Measurements from ENCODE around the gene LHPP.

Gene LHPP

GRCh38 chr10:124534826-124535601, 73.4 kb downstream of the LHPP start:
- Histone ChIP-seq H3K4me3 (ENCODE audit: low read length) (no peak overlapping the region), H3K27me3 (ENCODE audit: control insufficient read depth, insufficient read depth, low read length) (no peaks in the 10 kb centered on the region), H3K9ac (ENCODE audit: low read depth, low read length) (no peak overlapping the region), H3K36me3 (ENCODE audit: insufficient read depth, low read length) (no peaks in the 10 kb centered on the region), H3K4me2 (ENCODE audit: low read length) (no peak overlapping the region), H3K4me1 (ENCODE audit: control insufficient read depth, insufficient read depth, low read length) (peaks cover 5% of the 10 kb centered on the region), H3K9me3 (replicated peaks; ENCODE audit: low read length) (no peaks in the 10 kb centered on the region)

- Histone ChIP-seq H3K36me3 (ENCODE audit: insufficient read depth, low read length) (no peaks in the 10 kb centered on the region), H3K4me2 (ENCODE audit: low read length) (no peak overlapping the region), H3K9me3 (replicated peaks; ENCODE audit: low read length) (no peaks in the 10 kb centered on the region), H3K27me3 (ENCODE audit: control insufficient read depth, insufficient read depth, low read length) (no peaks in the 10 kb centered on the region), H3K9ac (ENCODE audit: low read depth, low read length) (no peak overlapping the region), H3K4me1 (ENCODE audit: control insufficient read depth, insufficient read depth, low read length) (no peaks in the 10 kb centered on the region), H3K4me3 (ENCODE audit: low read length) (no peak overlapping the region)
Observed at GRCh38 chr10:124535731-124536495, 74.3 kb downstream of the LHPP start.

GRCh38 chr10:124536496-124537050, 75.0 kb downstream of the LHPP start:
- Histone ChIP-seq H3K9me3 (replicated peaks; ENCODE audit: low read length) (no peaks in the 10 kb centered on the region), H3K27me3 (ENCODE audit: control insufficient read depth, insufficient read depth, low read length) (no peaks in the 10 kb centered on the region), H3K4me1 (ENCODE audit: control insufficient read depth, insufficient read depth, low read length) (no peaks in the 10 kb centered on the region), H3K4me3 (ENCODE audit: low read length) (no peak overlapping the region), H3K36me3 (ENCODE audit: insufficient read depth, low read length) (no peaks in the 10 kb centered on the region), H3K4me2 (ENCODE audit: low read length) (no peak overlapping the region), H3K9ac (ENCODE audit: low read depth, low read length) (no peak overlapping the region)

- H3K4me2 ChIP-seq (ENCODE audit: low read length): no peak overlapping the region
- no peak overlapping the region for H3K4me3 ChIP-seq (ENCODE audit: low read length)
- H3K36me3 ChIP-seq (ENCODE audit: insufficient read depth, low read length): no peaks in the 10 kb centered on the region
- no peaks in the 10 kb centered on the region for H3K27me3 ChIP-seq (ENCODE audit: control insufficient read depth, insufficient read depth, low read length)
- no peaks in the 10 kb centered on the region for H3K4me1 ChIP-seq (ENCODE audit: control insufficient read depth, insufficient read depth, low read length)
- no peak overlapping the region for H3K9ac ChIP-seq (ENCODE audit: low read depth, low read length)
- H3K9me3 ChIP-seq (replicated peaks; ENCODE audit: low read length): no peaks in the 10 kb centered on the region
Observed at GRCh38 chr10:124537166-124537725, 75.6 kb downstream of the LHPP start.

DNA sequence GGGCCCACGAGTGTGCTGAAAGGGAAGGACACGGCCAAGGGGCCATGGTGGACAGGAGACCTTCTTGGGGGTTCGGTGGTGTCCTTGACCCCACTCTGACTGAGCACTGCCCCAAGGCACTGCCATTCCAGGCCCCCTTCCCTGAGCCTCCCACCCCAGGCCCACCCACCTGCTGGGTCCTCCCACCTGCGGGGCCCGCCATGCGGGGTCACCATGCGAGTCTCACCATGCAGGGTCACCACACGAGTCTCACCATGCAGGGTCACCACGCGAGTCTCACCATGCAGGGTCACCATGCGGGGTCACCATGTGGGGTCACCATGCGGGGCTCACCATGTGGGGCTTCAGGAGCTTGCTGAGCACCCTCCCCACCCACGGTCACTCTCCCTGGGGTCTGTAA, 76.3 kb downstream of the LHPP start:
- no peaks in the 10 kb centered on the region for H3K27me3 ChIP-seq (ENCODE audit: control insufficient read depth, insufficient read depth, low read length)
- H3K4me2 ChIP-seq (ENCODE audit: low read length): no peak overlapping the region

DNA sequence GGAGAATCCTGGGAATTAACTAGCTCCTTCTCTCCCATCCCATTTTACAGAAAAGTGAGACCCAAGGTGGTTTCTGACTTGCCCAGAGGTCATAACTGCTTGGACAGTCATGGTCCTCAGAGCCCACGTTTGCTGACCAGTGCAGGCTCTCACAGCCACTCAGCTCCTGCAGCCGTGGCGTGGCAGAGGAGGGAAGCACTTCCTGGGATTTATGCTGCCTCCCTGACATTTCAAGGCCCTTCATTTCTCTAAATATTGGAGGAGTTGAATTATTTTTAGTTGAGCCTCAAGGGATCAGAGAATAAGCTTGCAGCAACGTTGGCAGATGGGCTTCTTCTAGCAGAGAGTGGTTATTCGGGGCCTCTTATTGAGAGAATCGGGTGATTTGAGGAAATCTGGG, 77.1 kb downstream of the LHPP start:
- Histone ChIP-seq H3K4me1 (ENCODE audit: control insufficient read depth, insufficient read depth, low read length) (no peaks in the 10 kb centered on the region), H3K9ac (ENCODE audit: low read depth, low read length) (no peak overlapping the region), H3K4me3 (ENCODE audit: low read length) (no peak overlapping the region), H3K9me3 (replicated peaks; ENCODE audit: low read length) (no peaks in the 10 kb centered on the region), H3K36me3 (ENCODE audit: insufficient read depth, low read length) (no peaks in the 10 kb centered on the region), H3K4me2 (ENCODE audit: low read length) (no peak overlapping the region), H3K27me3 (ENCODE audit: control insufficient read depth, insufficient read depth, low read length) (no peaks in the 10 kb centered on the region)

More for the DNA sequence above, 76.3 kb downstream of the LHPP start:
- H3K36me3 ChIP-seq (ENCODE audit: insufficient read depth, low read length): no peaks in the 10 kb centered on the region
- no peaks in the 10 kb centered on the region for H3K9me3 ChIP-seq (replicated peaks; ENCODE audit: low read length)
- no peaks in the 10 kb centered on the region for H3K4me1 ChIP-seq (ENCODE audit: control insufficient read depth, insufficient read depth, low read length)
- no peak overlapping the region for H3K9ac ChIP-seq (ENCODE audit: low read depth, low read length)
- H3K4me3 ChIP-seq (ENCODE audit: low read length): no peak overlapping the region

- no peaks in the 10 kb centered on the region for H3K4me1 ChIP-seq (ENCODE audit: control insufficient read depth, insufficient read depth, low read length)
- H3K9ac ChIP-seq (ENCODE audit: low read depth, low read length): no peak overlapping the region
- H3K36me3 ChIP-seq (ENCODE audit: insufficient read depth, low read length): no peaks in the 10 kb centered on the region
- peak overlapping the region; percentile 60 for H3K4me2 ChIP-seq (ENCODE audit: low read length)
- H3K4me3 ChIP-seq (ENCODE audit: low read length): no peak overlapping the region
- H3K9me3 ChIP-seq (replicated peaks; ENCODE audit: low read length): no peaks in the 10 kb centered on the region
- H3K27me3 ChIP-seq (ENCODE audit: control insufficient read depth, insufficient read depth, low read length): no peaks in the 10 kb centered on the region
Observed at GRCh38 chr10:124539935-124540641, 78.5 kb downstream of the LHPP start.

DNA sequence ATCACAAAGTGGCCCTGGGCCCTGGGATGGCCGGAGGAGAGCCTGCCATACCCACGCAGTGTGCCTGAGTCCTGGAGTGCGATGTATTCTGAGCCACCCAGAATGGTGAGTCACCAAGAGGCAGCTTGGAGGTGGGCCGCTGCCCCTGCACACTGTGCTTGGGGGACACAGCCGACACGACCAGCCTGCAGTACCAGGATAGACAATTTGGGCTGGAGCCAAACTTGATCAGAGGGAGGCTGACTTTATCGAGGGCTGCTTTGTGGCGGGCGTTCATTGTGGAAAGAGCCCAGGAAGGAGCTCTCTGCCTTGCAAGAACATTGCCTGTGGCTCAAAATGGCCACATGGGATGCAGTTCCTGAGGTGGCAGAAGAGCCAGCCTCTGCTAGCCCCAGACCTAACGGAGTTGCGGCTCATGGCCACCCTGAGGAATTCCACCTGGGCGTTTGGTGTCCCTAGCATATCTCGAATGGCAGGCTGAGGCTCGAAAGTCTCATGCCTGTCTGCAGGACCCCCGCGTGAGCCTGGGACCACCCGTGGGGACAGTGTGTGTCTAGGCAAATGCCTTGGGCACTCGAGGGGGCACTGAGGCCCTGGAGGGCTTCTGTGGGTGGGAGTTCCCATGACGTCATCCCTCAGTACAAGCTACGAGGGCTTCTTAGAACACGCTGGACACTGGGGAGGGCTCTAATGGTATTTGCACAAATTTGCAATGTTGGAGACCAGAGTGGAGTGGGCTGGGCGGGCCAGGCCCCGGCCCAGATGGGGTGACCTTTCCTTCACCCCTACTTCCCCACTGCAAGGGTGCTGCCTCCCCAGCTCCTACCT, 79.7 kb downstream of the LHPP start:
- Histone ChIP-seq H3K9ac (ENCODE audit: low read depth, low read length) (no peak overlapping the region), H3K36me3 (ENCODE audit: insufficient read depth, low read length) (no peaks in the 10 kb centered on the region), H3K27me3 (ENCODE audit: control insufficient read depth, insufficient read depth, low read length) (no peaks in the 10 kb centered on the region), H3K4me3 (ENCODE audit: low read length) (no peak overlapping the region), H3K4me1 (ENCODE audit: control insufficient read depth, insufficient read depth, low read length) (no peaks in the 10 kb centered on the region), H3K4me2 (ENCODE audit: low read length) (no peak overlapping the region), H3K9me3 (replicated peaks; ENCODE audit: low read length) (no peaks in the 10 kb centered on the region)

- Histone ChIP-seq H3K9ac (ENCODE audit: low read depth, low read length) (no peak overlapping the region), H3K27me3 (ENCODE audit: control insufficient read depth, insufficient read depth, low read length) (no peaks in the 10 kb centered on the region), H3K4me1 (ENCODE audit: control insufficient read depth, insufficient read depth, low read length) (no peaks in the 10 kb centered on the region), H3K36me3 (ENCODE audit: insufficient read depth, low read length) (no peaks in the 10 kb centered on the region), H3K9me3 (replicated peaks; ENCODE audit: low read length) (no peaks in the 10 kb centered on the region), H3K4me3 (ENCODE audit: low read length) (no peak overlapping the region), H3K4me2 (ENCODE audit: low read length) (no peak overlapping the region)
Observed at GRCh38 chr10:124542336-124542735, 80.7 kb downstream of the LHPP start.

DNA sequence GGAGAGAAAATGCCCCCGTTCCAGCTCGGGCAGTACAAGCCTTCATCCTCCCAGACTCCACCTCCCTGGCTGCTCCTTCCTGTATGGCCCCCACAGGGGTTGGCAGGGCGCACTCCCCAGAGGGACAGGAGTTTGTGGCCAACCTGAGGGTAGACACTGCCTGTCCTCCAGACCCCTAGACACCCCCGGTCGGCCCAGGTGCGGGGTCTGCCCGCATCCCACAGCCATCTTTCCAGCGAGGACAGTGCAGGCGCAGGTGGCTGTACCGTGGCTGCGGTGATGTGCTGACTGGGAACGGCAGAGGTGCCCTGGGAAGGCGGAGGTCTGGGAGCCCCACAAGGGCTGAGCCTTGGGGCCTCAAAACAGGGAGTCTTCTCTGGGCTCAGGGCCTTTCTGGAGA, 81.5 kb downstream of the LHPP start:
- Histone ChIP-seq H3K4me2 (ENCODE audit: low read length) (no peak overlapping the region), H3K9ac (ENCODE audit: low read depth, low read length) (no peak overlapping the region), H3K9me3 (replicated peaks; ENCODE audit: low read length) (no peaks in the 10 kb centered on the region), H3K4me1 (ENCODE audit: control insufficient read depth, insufficient read depth, low read length) (peaks cover 6% of the 10 kb centered on the region), H3K36me3 (ENCODE audit: insufficient read depth, low read length) (no peaks in the 10 kb centered on the region), H3K4me3 (ENCODE audit: low read length) (no peak overlapping the region), H3K27me3 (ENCODE audit: control insufficient read depth, insufficient read depth, low read length) (no peaks in the 10 kb centered on the region)
